GM12865 (cell line): ENCODE data around the gene TM4SF18.

Experiments
- DNase-seq: peaks from one replicate; pipeline ENCODE4 v3.0.0; 2010; ENCODE audit warnings: low read depth
- H3K4me3 ChIP-seq: 2 replicates; pipeline ENCODE4 v1.5.1; 2011; ENCODE audit warnings: mild to moderate bottlenecking, low read depth, low read length, control low read depth
- TF ChIP-seq, protein P1 (sequence below): IDR thresholded peaks from 2 replicates; pipeline ENCODE4 v1.5.1; 2011; ENCODE audit warnings: low read length, control low read depth, low read depth, inconsistent platforms; ENCODE audit not compliant: insufficient read depth; ENCODE audit errors: missing control alignments

The TM4SF18 gene

DNA sequence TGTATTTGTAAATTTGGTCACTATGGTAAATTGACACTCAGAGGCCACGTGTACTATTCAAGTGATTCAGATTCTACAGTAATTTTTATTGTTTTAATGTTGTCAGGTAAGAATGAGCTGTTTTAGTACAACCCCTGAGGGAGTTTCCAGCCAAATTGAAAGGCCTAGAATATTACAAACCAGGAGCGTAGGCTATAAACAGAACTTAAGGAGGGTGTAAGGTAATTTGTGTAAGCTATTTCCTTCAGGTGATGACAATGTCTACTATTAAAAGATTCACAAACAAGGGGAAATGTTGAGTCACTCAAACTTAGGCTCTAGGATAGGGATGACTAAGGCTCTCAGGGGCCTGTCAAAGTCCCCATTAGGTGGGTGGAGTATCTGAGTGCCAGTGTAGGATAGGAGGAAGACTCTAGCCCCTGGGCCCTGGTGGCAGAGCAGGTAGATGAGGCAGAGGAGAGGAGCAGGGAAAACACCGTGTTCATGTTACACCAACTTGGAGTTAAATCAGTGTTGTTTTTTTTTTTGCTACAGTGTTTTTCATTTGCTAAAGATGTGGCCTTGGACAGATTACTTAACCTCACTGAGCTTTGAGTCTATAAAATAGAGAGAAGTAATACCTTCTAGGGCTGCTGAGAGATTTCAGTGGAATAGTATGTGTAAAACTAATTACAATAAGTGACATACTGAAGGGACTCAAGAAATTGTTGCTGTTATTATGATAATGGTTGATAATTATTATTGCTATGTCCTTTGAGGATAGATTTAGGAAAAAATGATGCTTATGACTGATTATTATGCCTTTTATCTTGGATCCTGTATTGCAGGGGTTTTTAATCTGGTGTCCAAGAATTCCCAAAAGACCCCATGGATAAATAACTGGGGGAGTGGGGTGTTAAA lies 33.8 kb upstream of the TM4SF18 start:
- TF ChIP-seq, protein P1, sequence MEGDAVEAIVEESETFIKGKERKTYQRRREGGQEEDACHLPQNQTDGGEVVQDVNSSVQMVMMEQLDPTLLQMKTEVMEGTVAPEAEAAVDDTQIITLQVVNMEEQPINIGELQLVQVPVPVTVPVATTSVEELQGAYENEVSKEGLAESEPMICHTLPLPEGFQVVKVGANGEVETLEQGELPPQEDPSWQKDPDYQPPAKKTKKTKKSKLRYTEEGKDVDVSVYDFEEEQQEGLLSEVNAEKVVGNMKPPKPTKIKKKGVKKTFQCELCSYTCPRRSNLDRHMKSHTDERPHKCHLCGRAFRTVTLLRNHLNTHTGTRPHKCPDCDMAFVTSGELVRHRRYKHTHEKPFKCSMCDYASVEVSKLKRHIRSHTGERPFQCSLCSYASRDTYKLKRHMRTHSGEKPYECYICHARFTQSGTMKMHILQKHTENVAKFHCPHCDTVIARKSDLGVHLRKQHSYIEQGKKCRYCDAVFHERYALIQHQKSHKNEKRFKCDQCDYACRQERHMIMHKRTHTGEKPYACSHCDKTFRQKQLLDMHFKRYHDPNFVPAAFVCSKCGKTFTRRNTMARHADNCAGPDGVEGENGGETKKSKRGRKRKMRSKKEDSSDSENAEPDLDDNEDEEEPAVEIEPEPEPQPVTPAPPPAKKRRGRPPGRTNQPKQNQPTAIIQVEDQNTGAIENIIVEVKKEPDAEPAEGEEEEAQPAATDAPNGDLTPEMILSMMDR = no peak
- H3K4me3 ChIP-seq = no peak overlapping the region
- DNase-seq = no peak

DNA sequence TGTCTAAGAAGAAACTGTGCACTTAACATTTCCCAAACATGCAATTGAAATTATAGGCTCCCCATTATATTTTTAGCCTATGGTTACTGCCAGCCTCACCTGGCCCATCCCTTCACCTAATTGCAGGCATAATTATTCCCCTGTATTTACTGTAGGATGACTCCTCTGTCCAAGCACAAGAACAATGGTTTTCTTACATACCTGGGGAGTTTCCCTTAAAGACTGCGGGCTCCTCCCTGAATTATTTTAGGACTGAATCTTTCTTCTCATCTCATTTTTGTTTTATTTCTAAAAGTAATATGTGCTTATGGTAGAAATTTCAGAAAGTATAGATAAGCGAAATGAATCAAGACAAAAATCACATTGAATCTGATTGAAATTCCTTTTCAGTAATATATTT lies 32.6 kb upstream of the TM4SF18 start:
- no peak for DNase-seq
- TF ChIP-seq, protein P1 = no peak
- no peak overlapping the region for H3K4me3 ChIP-seq

DNA sequence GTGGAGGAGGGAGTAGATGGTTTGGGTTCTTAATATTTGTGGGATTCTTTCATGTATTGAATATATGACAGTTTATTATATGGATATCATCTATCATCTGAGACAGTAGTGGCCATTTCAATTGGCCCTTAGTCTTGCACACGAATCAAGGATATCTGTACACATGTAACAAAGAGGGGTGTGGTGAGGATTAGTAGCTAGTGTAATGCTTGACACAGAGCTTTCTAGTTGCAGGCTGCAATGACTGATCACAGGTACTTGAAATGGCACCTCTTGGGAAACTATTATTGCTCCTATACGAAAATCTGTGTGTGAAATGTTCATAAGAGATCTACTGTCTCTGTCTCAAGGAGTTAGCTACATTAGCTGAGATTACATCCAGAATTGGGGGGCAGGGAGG lies 31.2 kb upstream of the TM4SF18 start:
- TF ChIP-seq, protein P1 = no peak
- DNase-seq = no peak
- no peak overlapping the region for H3K4me3 ChIP-seq

DNA sequence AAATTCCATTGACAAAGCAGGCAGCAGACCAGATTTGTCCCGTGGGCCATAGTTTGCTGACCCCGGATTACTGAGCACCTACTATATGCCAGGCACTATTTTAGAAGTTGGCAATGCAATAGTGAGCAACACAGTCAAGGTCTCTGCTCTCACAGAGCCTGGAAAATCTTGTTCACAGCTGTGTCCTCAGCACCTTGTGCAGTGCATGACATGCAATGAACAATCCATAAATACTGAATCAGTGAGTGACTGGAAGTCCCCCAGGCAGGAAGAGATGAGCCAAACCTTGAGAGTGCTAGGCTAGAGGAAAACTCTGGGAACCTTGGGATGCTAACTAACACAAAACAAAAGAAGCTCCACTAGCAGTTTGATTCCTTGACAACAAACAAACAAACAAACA lies 29.6 kb upstream of the TM4SF18 start:
- TF ChIP-seq, protein P1 = no peak
- DNase-seq = no peak
- no peak overlapping the region for H3K4me3 ChIP-seq

DNA sequence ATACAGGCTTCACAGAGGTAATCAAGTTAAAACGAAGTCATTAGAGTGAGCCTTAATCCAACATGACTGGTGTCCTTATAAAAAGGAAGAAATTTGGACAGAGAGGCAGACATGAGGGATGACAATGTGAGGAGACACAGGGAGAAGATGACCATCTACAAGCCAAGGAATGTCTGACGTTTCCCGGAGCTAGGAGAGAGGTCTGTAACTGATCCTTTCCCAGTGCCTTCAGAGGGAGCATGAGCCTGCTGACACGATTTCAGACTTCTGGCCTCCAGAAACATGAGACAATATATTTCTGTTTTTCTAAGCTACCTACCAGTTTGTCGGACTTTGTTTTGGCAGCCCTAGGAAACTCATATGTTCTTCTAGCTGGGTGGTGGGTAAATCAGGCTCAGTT lies 28.9 kb upstream of the TM4SF18 start:
- no peak overlapping the region for H3K4me3 ChIP-seq
- TF ChIP-seq, protein P1 = no peak
- DNase-seq = no peak

DNA sequence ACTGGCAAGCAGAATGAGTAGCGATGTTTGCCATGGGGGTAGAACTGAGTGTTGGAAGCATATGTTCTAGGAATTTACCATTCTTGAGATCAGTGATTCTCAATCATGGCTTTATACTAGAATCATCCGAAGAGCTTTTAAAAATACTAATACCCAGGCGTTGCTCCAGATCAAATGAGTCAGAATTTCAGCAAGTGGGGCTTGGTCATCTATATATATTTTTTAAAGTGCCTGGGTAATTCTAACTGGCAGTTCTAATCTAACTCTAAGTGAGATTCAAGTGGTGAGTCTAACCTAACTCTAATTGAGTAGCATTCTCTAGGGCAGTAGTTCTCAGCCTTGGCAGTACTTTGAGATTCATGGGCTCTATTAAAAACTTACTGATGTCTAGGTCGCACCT lies 23.2 kb upstream of the TM4SF18 start:
- H3K4me3 ChIP-seq = no peak overlapping the region
- TF ChIP-seq, protein P1 = no peak
- DNase-seq = no peak
